HG03571 (cell line): ENCODE results near the gene FAM78B.

Experiments used
- ATAC-seq: cut with Tn5 transposase; IDR thresholded peaks from one replicate; pipeline ENCODE4 v1.9.1; 2021; ENCODE audit not compliant: unreplicated experiment

Gene FAM78B

DNA sequence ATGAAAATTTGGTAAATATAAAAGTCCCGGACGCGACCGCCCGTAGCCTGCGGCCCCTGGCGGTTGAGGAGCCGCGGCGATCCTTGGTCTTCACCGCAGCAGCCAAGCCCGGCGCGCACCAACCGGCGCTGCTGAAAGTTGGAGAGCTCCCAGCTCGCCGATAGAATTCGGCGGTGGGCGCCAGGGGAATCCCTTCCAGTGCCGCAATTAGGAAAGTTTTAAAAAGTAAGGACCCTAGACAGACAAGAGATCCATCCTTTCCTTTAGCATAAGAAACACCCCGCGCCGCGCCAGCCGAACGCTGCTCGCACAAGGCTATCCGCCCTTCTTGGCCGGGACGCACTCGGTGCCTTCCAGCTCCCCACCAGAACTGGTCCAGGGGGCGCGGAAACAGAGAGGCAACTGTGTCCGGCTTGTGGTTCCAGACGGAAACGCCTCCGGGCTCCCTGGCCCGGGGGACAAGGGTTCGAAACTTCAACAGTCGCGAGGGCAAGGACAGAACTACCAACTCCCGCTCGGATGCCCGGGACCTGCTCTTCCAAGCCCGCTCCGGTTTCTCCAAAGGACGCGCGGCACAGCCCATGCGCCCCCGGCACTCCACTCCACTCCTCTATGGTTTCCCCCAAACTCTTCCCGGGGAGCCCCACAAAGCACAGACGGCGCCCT, 1.7 kb downstream of the FAM78B start:
- no peak for ATAC-seq

- no peak for ATAC-seq
Observed at GRCh38 chr1:166164646-166164994, 2.2 kb downstream of the FAM78B start.

- ATAC-seq: no peak
Observed at GRCh38 chr1:166159656-166160055, 7.1 kb downstream of the FAM78B start.

DNA sequence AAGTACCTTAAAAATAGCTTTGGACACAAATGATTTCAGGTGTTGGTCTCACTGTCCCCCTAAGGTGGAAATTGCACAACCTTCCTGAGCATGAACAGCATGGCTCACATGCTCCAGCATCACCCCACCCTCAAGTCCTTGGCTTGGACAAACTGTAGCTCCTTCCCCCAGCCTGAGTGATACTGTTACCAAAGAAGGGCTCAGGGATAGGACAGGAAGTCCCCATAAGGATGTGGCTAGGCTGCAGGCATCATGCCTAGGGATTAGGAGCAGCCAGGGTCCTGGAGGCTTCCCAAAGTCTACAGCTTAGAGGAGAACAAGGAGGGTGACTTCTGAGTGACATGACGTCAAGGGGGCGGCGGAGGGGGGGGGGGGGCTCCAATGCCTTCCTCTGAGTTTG, 10.1 kb downstream of the FAM78B start:
- ATAC-seq: no peak

DNA sequence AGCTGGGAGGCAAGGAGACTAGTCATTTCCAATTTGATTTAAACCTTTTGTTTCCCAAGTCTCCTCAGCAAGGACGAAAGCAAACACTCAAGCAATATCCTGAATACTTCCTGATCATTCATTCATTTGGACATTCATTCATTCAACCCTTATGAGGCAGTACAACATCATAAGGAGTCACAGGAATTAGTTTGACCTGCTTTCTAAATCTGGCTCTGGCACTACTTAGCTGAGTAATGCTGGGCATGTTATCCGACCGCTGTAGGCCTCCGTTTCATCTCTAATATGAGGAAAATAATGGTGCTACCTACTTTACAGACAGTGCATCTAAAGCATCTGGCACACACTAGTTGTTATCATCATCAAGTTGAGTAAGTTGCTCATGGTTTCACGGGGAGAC, 11.7 kb downstream of the FAM78B start:
- ATAC-seq: no peak

GRCh38 chr1:166153525-166154314, 13.1 kb downstream of the FAM78B start:
- no peak for ATAC-seq

- ATAC-seq: no peak
Observed at GRCh38 chr1:166152978-166153377, 13.8 kb downstream of the FAM78B start.

- ATAC-seq: no peak
Observed at GRCh38 chr1:166151804-166152203, 15.0 kb downstream of the FAM78B start.

- no peak for ATAC-seq
Observed at GRCh38 chr1:166145499-166145898, 21.3 kb downstream of the FAM78B start.

- no peak for ATAC-seq
Observed at GRCh38 chr1:166141969-166142368, 24.8 kb downstream of the FAM78B start.

GRCh38 chr1:166140251-166140650, 26.6 kb downstream of the FAM78B start:
- ATAC-seq: no peak

DNA sequence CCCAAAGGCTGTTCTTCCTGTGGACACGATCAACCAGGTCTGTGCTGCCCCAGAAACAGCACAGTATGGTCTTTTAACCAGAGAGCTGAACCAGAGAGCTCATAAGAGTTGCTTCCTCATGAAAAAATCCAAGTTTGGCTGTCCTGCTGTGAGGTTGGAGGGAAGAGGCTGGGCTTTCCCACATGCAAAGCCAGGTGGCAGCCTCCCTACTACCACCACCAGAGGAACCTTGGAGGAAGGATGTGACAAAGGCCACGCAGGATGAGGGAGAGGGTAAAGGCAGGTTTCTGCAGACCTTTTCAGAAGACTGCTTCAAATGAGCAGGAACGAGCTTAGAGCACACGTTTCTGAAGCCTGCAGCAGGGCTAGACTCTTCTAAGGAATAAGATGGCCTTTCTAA, 27.1 kb downstream of the FAM78B start:
- ATAC-seq: no peak

GRCh38 chr1:166136699-166137401, 30.0 kb downstream of the FAM78B start:
- ATAC-seq: no peak

DNA sequence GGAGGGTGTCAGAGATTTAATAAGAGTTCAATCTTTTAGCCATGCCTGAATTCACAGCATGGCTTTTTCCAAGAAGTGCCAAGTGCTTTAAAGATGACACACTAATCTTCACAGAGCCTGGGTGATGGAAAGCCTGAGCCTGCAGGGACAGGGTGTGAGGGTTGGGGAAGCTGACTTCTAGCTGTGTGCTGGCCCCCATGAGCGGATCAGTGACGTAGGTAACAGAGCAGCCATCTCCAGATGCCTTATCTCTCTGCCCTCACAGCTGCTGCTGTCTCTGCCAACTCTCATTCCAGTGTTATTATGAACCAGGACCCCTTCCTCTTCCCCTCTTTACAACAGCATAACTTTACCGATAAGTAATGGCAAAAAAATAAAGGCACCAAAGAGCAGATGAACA, 30.6 kb downstream of the FAM78B start:
- no peak for ATAC-seq

DNA sequence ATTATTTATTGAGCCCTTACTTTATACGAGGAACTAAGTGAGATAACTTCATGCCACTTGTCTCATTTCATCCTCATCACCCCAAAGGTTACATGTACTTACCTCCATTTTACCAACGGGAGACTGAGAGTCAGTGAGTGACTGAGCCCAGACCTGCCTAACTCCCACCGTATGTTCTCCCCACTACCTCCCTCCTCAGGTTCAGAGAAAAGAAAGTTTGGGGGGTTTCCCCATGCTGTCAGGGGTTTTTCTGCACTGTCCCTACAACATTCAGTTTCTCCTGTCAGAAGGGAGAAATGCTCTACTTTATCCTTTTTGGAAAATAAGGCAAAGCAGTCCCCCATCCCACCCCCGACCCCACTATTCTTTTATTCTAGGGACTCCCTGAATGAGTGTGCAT, 32.9 kb downstream of the FAM78B start:
- ATAC-seq: no peak

DNA sequence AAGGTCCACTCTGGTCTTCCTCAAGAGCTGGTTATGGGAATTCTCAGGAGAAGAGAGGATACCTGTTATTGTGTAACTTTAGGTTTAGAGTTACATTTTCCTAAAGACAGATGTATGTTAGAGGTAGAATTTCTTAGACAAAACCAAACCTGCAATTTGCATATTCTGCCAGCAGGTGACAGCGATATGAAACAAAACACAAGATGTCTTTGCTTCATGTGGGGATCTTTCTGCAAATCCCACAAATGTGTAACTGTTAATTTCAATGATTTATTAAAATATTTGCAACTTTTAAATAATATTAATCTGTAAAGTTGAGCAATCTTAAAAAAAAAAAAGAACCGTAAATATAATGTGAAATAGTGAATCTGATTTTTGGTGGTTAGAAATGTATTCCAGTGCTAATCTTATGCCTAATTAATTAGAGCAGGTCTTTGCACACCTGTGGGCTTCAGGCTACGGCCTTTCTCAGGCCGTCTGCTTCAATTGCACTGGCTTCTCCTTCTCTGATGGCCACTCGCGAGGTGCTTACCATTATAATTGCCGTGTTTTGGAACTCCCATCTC, 33.4 kb downstream of the FAM78B start:
- ATAC-seq: no peak

GRCh38 chr1:166132496-166132895, 34.3 kb downstream of the FAM78B start:
- ATAC-seq: no peak

DNA sequence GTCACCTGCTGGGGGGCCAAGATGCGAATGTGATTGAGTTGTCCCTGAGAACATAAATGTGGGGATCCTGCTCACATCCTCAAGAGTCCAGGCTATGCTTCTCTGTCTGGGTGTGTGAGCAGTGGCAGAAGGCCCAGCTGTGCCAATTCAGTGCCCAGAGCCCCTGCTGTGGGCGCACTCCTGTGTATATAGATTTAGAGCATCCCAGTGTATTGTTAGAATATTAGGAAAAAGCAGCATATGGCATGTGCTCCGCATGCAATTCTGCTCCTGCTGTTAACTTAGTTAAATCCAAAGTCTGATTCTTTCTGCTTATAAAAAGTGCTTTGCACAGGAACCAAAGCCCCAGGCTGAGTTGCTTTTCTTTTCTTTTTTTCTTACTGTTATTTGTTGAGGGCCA, 37.8 kb downstream of the FAM78B start:
- no peak for ATAC-seq

GRCh38 chr1:166128195-166128594, 38.6 kb downstream of the FAM78B start:
- no peak for ATAC-seq

DNA sequence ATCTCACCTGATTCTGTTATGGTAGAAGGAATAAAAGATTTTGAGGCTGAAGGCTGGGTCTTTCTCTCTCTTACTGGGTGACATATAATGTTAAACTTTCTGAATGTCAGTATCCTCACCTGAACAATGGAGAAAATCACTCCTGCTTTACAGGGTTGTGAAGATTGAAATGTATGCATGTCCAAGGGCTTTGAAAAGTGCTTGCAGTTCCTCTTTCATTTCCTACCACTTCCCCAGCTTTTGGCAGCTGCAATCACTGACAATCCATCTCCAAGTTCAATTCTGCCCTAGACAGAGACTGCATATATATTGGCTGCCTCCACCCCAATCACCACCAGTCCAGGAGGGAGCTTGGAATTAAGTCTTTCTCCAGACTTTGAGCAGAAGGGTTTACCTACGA, 39.8 kb downstream of the FAM78B start:
- no peak for ATAC-seq

DNA sequence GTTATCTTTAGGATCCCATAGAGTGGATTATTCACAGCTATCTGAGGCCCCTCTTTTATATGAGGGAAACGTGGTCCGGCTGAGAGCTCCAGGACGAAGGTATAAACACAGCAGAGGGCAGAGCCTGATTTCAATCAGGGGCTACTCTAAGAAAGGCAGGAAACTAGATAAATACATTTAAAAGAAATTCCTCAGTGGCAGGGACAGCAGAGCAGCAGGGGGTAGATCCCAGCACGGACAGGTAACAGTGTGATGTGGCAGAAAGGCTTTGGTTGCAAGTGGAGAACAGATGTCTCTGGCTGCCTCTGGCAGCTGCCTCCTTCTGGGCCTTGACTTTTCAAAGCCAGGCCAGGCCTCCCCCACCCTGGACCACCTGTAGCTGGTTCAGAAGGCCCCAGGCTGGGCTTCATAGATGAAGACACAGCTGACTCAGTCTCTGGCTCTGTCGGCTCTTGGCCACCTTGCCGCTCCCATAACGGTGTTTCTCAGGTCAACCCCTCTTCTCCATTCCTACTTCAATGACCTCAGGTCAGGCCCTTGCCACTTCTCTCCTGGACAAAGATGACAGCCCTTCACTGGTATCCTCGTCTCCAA, 43.8 kb downstream of the FAM78B start:
- ATAC-seq: no peak
